GM12878 (cell line): ENCODE measurements around the gene RAB33A. TPM values are rescaled to one million over a fixed set of nuclear protein-coding genes. Genes with fewer than 3 reads are reported as not detected.

Experiments
- ATAC-seq: fragments of 200-7000 bp; cut with Tn5 transposase; 3 replicates; pipeline ENCODE4 v1.9.1; 2020; ENCODE audit warnings: mild to moderate bottlenecking, moderate library complexity
- BruUV-seq: library from RNA; stranded (reverse); fragments of 400-500 nt; replicated peaks from 2 replicates; lab custom pipeline; 2021; lab: Mats Ljungman, UMichigan
- CTCF ChIA-PET: fragments of 300-600 bp; sonication (Branson Sonifier 250); formaldehyde crosslinking; extraction: SDS; loops from one replicate; lab custom pipeline; 2021; ENCODE audit warnings: inconsistent platforms; lab: Yijun Ruan, JAX
- POLR2A ChIA-PET: fragments of 350-600 bp; formaldehyde crosslinking; extraction: SDS; loops from one replicate; lab custom pipeline; 2021; ENCODE audit warnings: inconsistent platforms; lab: Charles Lee
- RAD21 ChIA-PET: fragments of 300-600 bp; sonication (Branson Sonifier 250); formaldehyde crosslinking; loops from one replicate; lab custom pipeline; 2023; ENCODE audit warnings: antibody characterized with exemption; ENCODE audit not compliant: unreplicated experiment; lab: Charles Lee
- SMC1A ChIA-PET: fragments of 300-600 bp; sonication (Branson Sonifier 250); formaldehyde crosslinking; loops from one replicate; lab custom pipeline; 2023; ENCODE audit not compliant: unreplicated experiment, uncharacterized antibody; lab: Charles Lee
- DNase-seq: peaks from one replicate; pipeline ENCODE4 v3.0.0-alpha.2; 2011; ENCODE audit warnings: low read depth, low spot score
- FAIRE-seq: peaks from 3 replicates; lab custom pipeline; 2011; peaks lifted over from hg19 to GRCh38; lab: Jason Lieb, UNC
- H2AFZ ChIP-seq: 2 replicates; pipeline ENCODE4 v1.6.0; 2011; ENCODE audit warnings: low read depth, low read length, control low read depth; ENCODE audit not compliant: control insufficient read depth
- H3K27ac ChIP-seq: 2 replicates; pipeline ENCODE4 v1.5.1; 2011; ENCODE audit warnings: control low read depth; ENCODE audit not compliant: control insufficient read depth, insufficient read depth
- H3K27me3 ChIP-seq, 2 experiments: replicated peaks in 1 of 2; 2 replicates each; pipeline versions ENCODE4 v1.6.0 to v1.6.1; 2011; ENCODE audit warnings: low read length in 1 of 2; ENCODE audit not compliant: control insufficient read depth in 2 of 2, insufficient read depth in 2 of 2
- H3K36me3 ChIP-seq, 2 experiments: 2 replicates each; pipeline ENCODE4 v1.5.1; 2011; ENCODE audit warnings: low read length in 1 of 2; ENCODE audit not compliant: control insufficient read depth in 2 of 2, insufficient read depth in 2 of 2
- H3K4me1 ChIP-seq: 2 replicates; pipeline ENCODE4 v1.6.1; 2011; ENCODE audit warnings: mild to moderate bottlenecking, low read length, moderate library complexity, mixed read lengths; ENCODE audit not compliant: control insufficient read depth, insufficient read depth
- H3K4me2 ChIP-seq: 2 replicates; pipeline ENCODE4 v1.6.0; 2011; ENCODE audit warnings: control low read depth; ENCODE audit not compliant: control insufficient read depth, insufficient read depth
- H3K4me3 ChIP-seq: fragments of 200-600 bp; sonication (generic); 2 replicates; pipeline ENCODE4 v1.5.1; 2016
- H3K79me2 ChIP-seq: 2 replicates; pipeline ENCODE4 v1.6.0; 2011; ENCODE audit warnings: low read length; ENCODE audit not compliant: control insufficient read depth, insufficient read depth
- H3K9ac ChIP-seq: 2 replicates; pipeline ENCODE4 v1.8.0; 2011; ENCODE audit warnings: low read length, control low read depth, mixed read lengths; ENCODE audit not compliant: control insufficient read depth, insufficient read depth
- H3K9me3 ChIP-seq: replicated peaks from 3 replicates; pipeline ENCODE4 v1.5.1; 2011; ENCODE audit warnings: mild to moderate bottlenecking, low read length; ENCODE audit not compliant: control insufficient read depth, insufficient read depth
- H4K20me1 ChIP-seq: 2 replicates; pipeline ENCODE4 v1.6.0; 2011; ENCODE audit not compliant: control insufficient read depth, insufficient read depth
- BACH1 ChIP-seq: fragments of 450-650 bp; IDR thresholded peaks from 2 replicates; pipeline ENCODE4 v1.6.1; 2017; ENCODE audit warnings: mild to moderate bottlenecking, borderline replicate concordance
- CREB1 ChIP-seq: IDR thresholded peaks from 2 replicates; pipeline ENCODE4 v1.6.1; 2012; ENCODE audit warnings: low read depth, mild to moderate bottlenecking, inconsistent platforms
- IKZF2 ChIP-seq, 2 experiments: fragments of 450-650 bp; IDR thresholded peaks; 2 replicates each; pipeline ENCODE4 v1.6.1; 2017; ENCODE audit warnings: mild to moderate bottlenecking in 2 of 2, moderate library complexity in 2 of 2
- IRF4 ChIP-seq: IDR thresholded peaks from 2 replicates; pipeline ENCODE4 v1.6.1; 2011; ENCODE audit warnings: low read depth, low read length
- KAT2A ChIP-seq: conservative IDR thresholded peaks from 2 replicates; pipeline ENCODE4 v1.6.1; 2011; ENCODE audit warnings: low read depth, low read length; ENCODE audit not compliant: control insufficient read depth
- NFYB ChIP-seq: IDR thresholded peaks from 2 replicates; pipeline ENCODE4 v1.6.1; 2011; ENCODE audit warnings: low read depth, mild to moderate bottlenecking, low read length, improper control_type of control experiment, moderate library complexity; ENCODE audit not compliant: insufficient read depth
- SMC3 ChIP-seq: IDR thresholded peaks from 2 replicates; pipeline ENCODE4 v1.6.1; 2011; ENCODE audit warnings: low read length, improper control_type of control experiment, borderline replicate concordance
- STAT3 ChIP-seq: IDR thresholded peaks from 2 replicates; pipeline ENCODE4 v1.6.1; 2011; ENCODE audit warnings: low read depth, low read length, improper control_type of control experiment
- YBX1 ChIP-seq: fragments of 450-650 bp; IDR thresholded peaks from 2 replicates; pipeline ENCODE4 v1.6.1; 2016; ENCODE audit warnings: antibody characterized with exemption
- ZBTB11 ChIP-seq: fragments of 450-650 bp; formaldehyde crosslinking; IDR thresholded peaks from 2 replicates; pipeline ENCODE4 v1.5.0; 2022; ENCODE audit warnings: mild to moderate bottlenecking, missing genetic modification characterization
- ZBTB33 ChIP-seq: fragments of 450-650 bp; IDR thresholded peaks from 2 replicates; pipeline ENCODE4 v1.6.1; 2017; ENCODE audit warnings: mild to moderate bottlenecking
- ZBTB4 ChIP-seq: fragments of 450-650 bp; formaldehyde crosslinking; IDR thresholded peaks from 2 replicates; pipeline ENCODE4 v1.4.0; 2022; ENCODE audit warnings: mild to moderate bottlenecking, moderate library complexity
- ZNF24 ChIP-seq: fragments of 450-650 bp; IDR thresholded peaks from 2 replicates; pipeline ENCODE4 v1.6.1; 2017; ENCODE audit warnings: antibody characterized with exemption, mild to moderate bottlenecking
- ZNF274 ChIP-seq: IDR thresholded peaks from one replicate; pipeline ENCODE4 v1.8.0; 2011; ENCODE audit not compliant: insufficient read length, insufficient read depth
- whole genome bisulfite sequencing: methylation state at CpG from one replicate; pipeline ENCODE4 v1.1.6; 2016; ENCODE audit warnings: low lambda C conversion rate; ENCODE audit not compliant: insufficient replicate concordance, insufficient coverage; ENCODE audit errors: missing lambda C conversion rate; 5-methylcytosine and 5-hydroxymethylcytosine counted together
- in situ Hi-C: fragments of 300-500 bp; cut with MboI; formaldehyde crosslinking; loops from 9 replicates; pipeline ENCODE4 v1.14.3; 2018; ENCODE audit warnings: mixed read lengths
- intact Hi-C: fragments of 100-400 bp; cut with micrococcal nuclease; formaldehyde crosslinking; loops from one replicate; pipeline ENCODE4 v1.14.2; 2022; ENCODE audit not compliant: unreplicated experiment
- polyA plus RNA-seq, 11 experiments: library from polyadenylated mRNA; depleted of rRNA in 4 of 11; unstranded in 6 of 11; stranded (reverse) in 5 of 11; fragments of >200 nt; fragmentation: Nextera tagmentation in 4 of 11; fragmentation: Illumina TruSeq in 1 of 11; extraction: Ambion mirVana in 4 of 11; extraction: Trizol in 1 of 11; gene quantifications; 1 replicate in 1 of 11; 2 replicates in 10 of 11; pipeline versions ENCODE4 v1.2.1 to v1.2.3, GENCODE V29; 2011 to 2016; ENCODE audit warnings: inconsistent platforms in 2 of 11, missing spikeins in 2 of 11, low read depth in 1 of 11
- total RNA-seq, 4 experiments: library from RNA; depleted of rRNA in 3 of 4; stranded (reverse); fragments of >200 nt in 3 of 4; fragmentation: Illumina TruSeq in 1 of 4; extraction: Trizol in 1 of 4; gene quantifications; 2 replicates each; pipeline versions ENCODE4 v1.2.1 to v1.2.3, GENCODE V29; 2013 to 2021

The RAB33A gene
- total and polyA plus RNA-seq, 10 of the 15 experiments (the other 5 are each of a cell fraction or from before 2014, with no cell fraction given): 6.3 to 67.3 (median 33.4) TPM

GRCh38 chrX:130170752-130171445, 863 bp upstream of the RAB33A start:
- H3K79me2 ChIP-seq: peaks cover 46% of the 10 kb centered on the region
- peak overlapping the region; percentile 84 for H3K27ac ChIP-seq
- CTCF ChIA-PET: interaction anchor here (0.5 to 1.6 kb wide), 8 partner anchors 11 to 110 kb away, joined by 3 to 6 read pairs (median 4); no protein-coding TSS in a partner anchor
- no peak for TF ChIP-seq CREB1
- no peak for TF ChIP-seq IRF4
- TF ChIP-seq YBX1: no peak
- no peak for TF ChIP-seq STAT3
- no peak for TF ChIP-seq SMC3
- TF ChIP-seq ZBTB4 (CRISPR knock-in tag): no peak
- TF ChIP-seq ZNF24: no peak
- no peak for TF ChIP-seq KAT2A
- no peak for TF ChIP-seq ZBTB11 (CRISPR knock-in tag)
- peak; percentile 80 for TF ChIP-seq NFYB
- no peak for TF ChIP-seq IKZF2 (IDR thresholded peaks at IDR 0.05)
- no peak for TF ChIP-seq BACH1
- TF ChIP-seq ZBTB33: no peak
- TF ChIP-seq ZNF274: no peak

More at GRCh38 chrX:130170752-130171445, 863 bp upstream of the RAB33A start:
- ChIA-PET SMC1A (interaction anchor here (0.6 to 3.1 kb wide), 7 partner anchors 9 to 390 kb away, joined by 3 to 13 read pairs (median 4); no protein-coding TSS in a partner anchor), RAD21 (interaction anchor here (1.0 to 3.0 kb wide), 4 partner anchors 62 to 91 kb away, joined by 4 to 13 read pairs (median 4); no protein-coding TSS in a partner anchor), POLR2A (interaction anchor here (0.6 to 4.2 kb wide), 9 partner anchors 9 to 110 kb away, joined by 3 to 28 read pairs (median 4); no protein-coding TSS in a partner anchor)
- FAIRE-seq (no peak), ATAC-seq (peak; percentile 85), DNase-seq (peak; percentile 39)
- no TSS peak for BruUV-seq
- peak overlapping the region; percentile 80 for H3K4me3 ChIP-seq
- H3K4me2 ChIP-seq: peak overlapping the region; percentile 62
- intact Hi-C loops (loop anchor here (5.0 to 10.0 kb wide), 4 partner anchors 49 to 396 kb away; partner anchors contain the start of gene SASH3), in situ Hi-C loops (loop anchor here (10.0 kb wide), 1 partner anchor 86 kb away; no protein-coding TSS in a partner anchor)
- H3K9ac ChIP-seq: peak overlapping the region; percentile 75; the same call in 1 of the 2 replicates
- WGBS: 23% methylated on average over 34 of the region's 36 CpGs
- peak overlapping the region; percentile 71 for H2AFZ ChIP-seq
- H3K27me3 ChIP-seq: no peaks in the 10 kb centered on the region
- H3K9me3 ChIP-seq: no peaks in the 10 kb centered on the region
- peaks cover 12% of the 10 kb centered on the region for H3K4me1 ChIP-seq
- no peaks in the 10 kb centered on the region for H3K36me3 ChIP-seq
- no peaks in the 10 kb centered on the region for H4K20me1 ChIP-seq
